HG02840 (cell line): ENCODE data around the gene MRM2.

Experiments used
- ATAC-seq: cut with Tn5 transposase; IDR thresholded peaks from one replicate; pipeline ENCODE4 v1.9.1; 2021; ENCODE audit warnings: mild to moderate bottlenecking, moderate library complexity, moderate number of reproducible peaks; ENCODE audit not compliant: unreplicated experiment, low FRiP score

Gene MRM2

DNA sequence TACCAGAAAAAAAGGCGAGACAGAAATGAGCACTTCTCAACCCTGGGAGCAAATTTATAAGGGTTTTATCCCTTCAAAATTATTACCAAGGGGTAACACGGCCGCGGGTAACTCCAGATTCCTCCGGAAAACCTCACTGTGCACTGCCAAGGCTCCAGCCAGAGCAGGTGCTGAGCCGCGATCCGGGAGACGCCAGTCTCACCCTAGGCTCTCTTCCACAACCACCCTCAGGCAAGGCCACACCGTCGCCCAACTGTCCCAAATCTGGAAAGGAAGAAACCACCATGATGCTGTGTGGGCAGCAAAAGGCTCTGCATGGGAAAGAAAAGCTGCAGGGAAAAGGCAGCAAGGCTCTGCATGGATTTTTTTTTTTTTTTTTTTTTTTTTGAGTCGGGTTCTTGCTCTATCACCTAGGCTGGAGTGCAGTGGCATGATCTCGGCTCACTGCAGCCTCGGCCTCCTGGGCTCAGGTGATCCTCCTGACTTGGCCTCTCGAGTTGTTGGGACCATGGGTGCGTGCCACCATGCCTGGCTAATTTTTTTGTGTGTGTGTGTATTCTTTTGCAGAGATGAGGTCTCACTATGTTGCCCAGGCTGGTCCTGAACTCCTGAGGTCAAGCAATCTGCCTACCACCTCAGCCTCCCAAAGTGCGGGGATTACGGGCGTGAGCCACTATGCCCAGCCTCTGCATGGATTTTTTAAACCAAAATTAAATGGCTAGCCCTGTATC lies 48.3 kb downstream of the MRM2 start:
- ATAC-seq: no peak

DNA sequence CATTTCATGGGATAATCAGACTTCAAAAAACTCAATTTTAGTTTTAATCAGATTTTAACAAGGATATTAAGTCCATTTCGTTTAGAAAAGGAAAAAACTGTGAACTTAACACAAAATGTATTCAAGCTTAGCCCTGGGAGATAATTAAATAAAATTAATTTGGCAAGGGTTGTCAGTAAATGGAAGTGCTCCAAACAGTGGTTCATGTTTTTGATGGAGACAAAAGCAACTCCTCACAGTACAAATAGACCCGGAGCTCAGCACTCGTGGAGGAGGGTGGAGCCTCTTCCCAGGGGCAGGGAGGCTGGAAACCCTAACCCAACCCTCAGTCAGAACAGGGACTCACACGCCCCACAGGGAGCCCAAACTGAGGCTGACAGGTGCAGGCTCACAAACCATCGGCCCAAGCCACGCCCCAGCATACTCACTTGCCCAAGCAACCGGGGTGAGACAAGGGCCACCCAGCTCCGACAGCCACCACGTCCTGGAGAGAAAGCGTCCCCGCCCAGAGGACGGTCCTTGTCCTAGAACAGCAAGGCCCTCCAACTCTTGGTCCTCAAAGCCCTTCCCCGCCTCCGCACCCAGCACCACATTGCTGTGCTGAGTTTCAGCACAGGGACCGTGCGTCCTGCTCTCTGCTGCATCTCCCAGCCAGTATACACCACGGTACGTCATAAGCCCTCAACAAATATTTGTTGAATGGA lies 49.0 kb downstream of the MRM2 start:
- no peak for ATAC-seq

DNA sequence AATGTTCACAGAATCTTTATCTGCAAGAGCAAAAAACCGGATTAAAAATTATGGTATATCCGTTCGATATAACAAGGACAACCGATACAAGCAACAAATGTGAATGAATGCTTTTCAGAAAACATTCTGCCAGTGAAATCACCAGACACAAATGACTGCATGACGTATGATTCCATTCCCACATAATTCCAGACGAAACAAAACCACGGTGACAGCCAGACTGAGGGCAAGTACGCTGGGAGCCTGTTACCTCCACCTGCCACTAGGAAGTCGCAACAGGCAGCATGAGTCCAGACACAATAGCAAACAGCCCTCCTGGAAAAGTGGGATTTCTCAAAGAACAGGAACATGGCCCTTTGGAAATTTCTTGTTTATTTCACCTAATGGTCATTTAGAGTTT lies 51.0 kb downstream of the MRM2 start:
- ATAC-seq: no peak

DNA sequence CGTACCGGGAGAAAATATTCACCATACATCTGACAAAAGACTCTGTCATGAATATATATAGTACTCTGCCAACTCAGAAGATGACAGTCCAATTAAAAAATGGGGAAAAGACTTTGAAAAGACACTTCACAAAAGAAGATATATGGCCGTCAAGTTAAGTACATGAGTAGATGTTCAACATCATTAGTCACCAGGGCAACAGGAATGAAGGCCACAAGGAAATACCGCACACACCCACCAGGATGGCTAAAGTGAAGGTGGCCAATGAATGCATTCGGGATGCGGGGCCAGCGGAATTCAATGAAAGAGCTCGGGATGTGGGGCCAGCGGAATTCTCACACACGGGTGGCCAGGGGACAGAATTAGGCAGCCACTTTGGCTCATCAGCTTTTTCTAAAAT lies 51.5 kb downstream of the MRM2 start:
- no peak for ATAC-seq

DNA sequence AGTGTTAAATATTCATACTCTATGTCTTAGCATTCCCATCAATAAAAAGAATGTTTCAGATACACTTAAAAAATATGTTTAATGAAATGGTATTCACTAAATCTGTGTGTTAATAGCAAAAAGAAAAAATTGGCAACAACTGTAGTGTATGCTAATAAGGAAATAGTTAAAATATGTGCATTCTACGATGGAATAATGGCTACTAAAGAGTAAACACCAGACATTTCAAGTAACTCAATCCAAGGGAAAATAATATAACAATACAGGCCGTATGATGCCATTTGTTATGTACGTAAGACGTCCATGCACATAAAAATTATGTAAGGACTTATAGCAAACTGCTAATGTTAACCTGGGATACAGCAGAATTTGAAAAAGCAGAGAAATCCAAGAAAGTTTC lies 55.8 kb downstream of the MRM2 start:
- no peak for ATAC-seq

DNA sequence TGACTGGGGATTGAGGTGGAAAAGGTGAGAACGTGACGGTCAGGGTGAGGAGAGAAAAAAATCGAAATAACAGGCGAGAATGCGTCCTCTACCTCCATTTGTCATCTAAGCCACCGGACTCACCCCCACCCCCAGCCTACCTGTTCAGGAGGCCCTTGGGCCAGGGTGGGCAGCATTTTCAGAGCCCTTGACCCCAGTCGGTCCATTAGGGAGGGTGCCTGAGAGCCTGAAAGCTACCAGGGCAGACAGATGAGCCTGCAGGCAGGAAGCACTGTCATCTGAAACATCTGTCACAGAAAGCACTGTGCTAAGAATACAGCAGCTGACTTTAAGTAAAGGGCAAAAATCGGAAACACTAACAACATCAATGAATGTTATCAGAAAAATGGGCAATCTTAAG lies 56.3 kb downstream of the MRM2 start:
- no peak for ATAC-seq
